Smooth muscle cell (in vitro differentiated cells): ENCODE measurements around the gene ADRB2. TPM values are rescaled to one million over a fixed set of nuclear protein-coding genes. Genes with fewer than 3 reads are reported as not detected.
"Not testable (repeated sequence)": the region's sequence is repeated elsewhere in the genome, so short reads cannot be mapped to it uniquely, and the experiment has no call there.

Source experiments
- DNase-seq: peaks from one replicate; lab custom pipeline; 2025; ENCODE audit not compliant: unreplicated experiment; lab: John Stamatoyannopoulos, UW
- H2AFZ ChIP-seq: fragments of 200-600 bp; sonication (generic); 2 replicates; pipeline ENCODE4 v1.6.0; 2016; ENCODE audit warnings: antibody characterized with exemption, low read depth, mild to moderate bottlenecking
- H3F3A ChIP-seq: fragments of 200-600 bp; sonication (generic); 2 replicates; pipeline ENCODE4 v1.6.0; 2017; ENCODE audit warnings: antibody characterized with exemption, low read depth
- H3K27ac ChIP-seq: fragments of 200-600 bp; sonication (generic); 2 replicates; pipeline ENCODE4 v1.5.1; 2016; ENCODE audit warnings: low read depth, mild to moderate bottlenecking
- H3K27me3 ChIP-seq: fragments of 200-600 bp; sonication (generic); 2 replicates; pipeline ENCODE4 v1.6.1; 2016; ENCODE audit warnings: low read depth, mild to moderate bottlenecking
- H3K36me3 ChIP-seq: fragments of 200-600 bp; sonication (generic); 2 replicates; pipeline ENCODE4 v1.5.1; 2016; ENCODE audit warnings: low read depth
- H3K4me1 ChIP-seq: fragments of 200-600 bp; sonication (generic); 2 replicates; pipeline ENCODE4 v1.5.1; 2016; ENCODE audit warnings: low read depth
- H3K4me2 ChIP-seq: fragments of 200-600 bp; sonication (generic); 2 replicates; pipeline ENCODE4 v1.6.0; 2016; ENCODE audit warnings: mild to moderate bottlenecking
- H3K4me3 ChIP-seq: fragments of 200-600 bp; sonication (generic); 2 replicates; pipeline ENCODE4 v1.5.1; 2016; ENCODE audit warnings: mild to moderate bottlenecking
- H3K79me2 ChIP-seq: fragments of 200-600 bp; sonication (generic); 2 replicates; pipeline ENCODE4 v1.6.0; 2016; ENCODE audit warnings: low read depth, mild to moderate bottlenecking
- H3K9ac ChIP-seq: fragments of 200-600 bp; sonication (generic); 2 replicates; pipeline ENCODE4 v1.6.0; 2016; ENCODE audit warnings: low read depth
- H3K9me3 ChIP-seq: fragments of 200-600 bp; sonication (generic); replicated peaks from 2 replicates; pipeline ENCODE4 v1.5.1; 2016; ENCODE audit warnings: low read depth
- H4K20me1 ChIP-seq: fragments of 200-600 bp; sonication (generic); 2 replicates; pipeline ENCODE4 v1.6.0; 2016; ENCODE audit warnings: low read depth
- CTCF ChIP-seq: fragments of 200-600 bp; sonication (generic); IDR thresholded peaks from 2 replicates; pipeline ENCODE4 v1.5.1; 2017; ENCODE audit warnings: borderline replicate concordance, mild to moderate bottlenecking, antibody characterized with exemption; ENCODE audit not compliant: insufficient read depth, poor library complexity, severe bottlenecking
- WGBS: methylation state at CpG from one replicate; pipeline ENCODE4 v1.1.7; 2016; ENCODE audit warnings: low lambda C conversion rate; 5-methylcytosine and 5-hydroxymethylcytosine counted together
- polyA plus RNA-seq: library from polyadenylated mRNA; unstranded; fragments of >200 nt; fragmentation: Nextera tagmentation; extraction: Ambion mirVana; gene quantifications from 2 replicates; pipeline ENCODE4 v1.2.1, GENCODE V29; 2016
- total RNA-seq: library from RNA; depleted of rRNA; stranded (reverse); fragments of >200 nt; gene quantifications from 2 replicates; pipeline ENCODE4 v1.2.3, GENCODE V29; 2014

Gene ADRB2
- total and polyA plus RNA-seq, 2 experiments from 2014 or later, result 1.9 TPM

- H3K4me2 ChIP-seq, result no peak overlapping the region
- TF ChIP-seq CTCF, result no peak
- H3K27me3 ChIP-seq, result peaks cover 3% of the 10 kb centered on the region
- no peak for DNase-seq
- H3K27ac ChIP-seq, result no peak overlapping the region
- H3K36me3 ChIP-seq, result no peaks in the 10 kb centered on the region
- H3K9ac ChIP-seq, result no peak overlapping the region
- H2AFZ ChIP-seq, result no peak overlapping the region
- no peaks in the 10 kb centered on the region for H4K20me1 ChIP-seq
- H3K9me3 ChIP-seq, result no peaks in the 10 kb centered on the region
- H3K4me3 ChIP-seq, result no peak overlapping the region
- no peaks in the 10 kb centered on the region for H3F3A ChIP-seq
- no peaks in the 10 kb centered on the region for H3K4me1 ChIP-seq
- 87% methylated on average over 4 of the region's 4 CpGs for WGBS
- H3K79me2 ChIP-seq, result no peaks in the 10 kb centered on the region
Observed at GRCh38 chr5:148875205-148875875, 48.9 kb downstream of the ADRB2 start.

GRCh38 chr5:148877436-148877835, 51.0 kb downstream of the ADRB2 start:
- H3K9ac ChIP-seq, DNase-seq, H3K36me3 ChIP-seq, H3K9me3 ChIP-seq, H3K4me3 ChIP-seq, H4K20me1 ChIP-seq, H2AFZ ChIP-seq, H3K27ac ChIP-seq, H3K79me2 ChIP-seq, H3K27me3 ChIP-seq, H3K4me2 ChIP-seq, H3K4me1 ChIP-seq, H3F3A ChIP-seq: not testable (repeated sequence)
- WGBS, result 97% methylated on average over 5 of the region's 5 CpGs

Other genes starting within 250 kb of the ADRB2 start
- 0.09 TPM in 1 of 2 replicates, not detected in the other for gene HTR4, start 172.1 kb upstream of the ADRB2 start, total RNA-seq
- gene HTR4, start 172.1 kb upstream of the ADRB2 start, polyA plus RNA-seq, result not detected in 2 replicates
- gene SH3TC2, start 236.5 kb downstream of the ADRB2 start, total RNA-seq, result 0.31 and 1.9 TPM in 2 replicates
- gene SH3TC2, start 236.5 kb downstream of the ADRB2 start, polyA plus RNA-seq, result 0.19 and 0.46 TPM in 2 replicates